ENCODE measurements around the gene COL6A2. TPM values are rescaled to one million over a fixed set of nuclear protein-coding genes. Genes with fewer than 3 reads are reported as not detected.

COL6A2 gene
- total and polyA plus RNA-seq, 2 of the 13 experiments (the other 11 are each of a cell fraction or from before 2014, with no cell fraction given): 0.07 to 0.41 TPM

DNA sequence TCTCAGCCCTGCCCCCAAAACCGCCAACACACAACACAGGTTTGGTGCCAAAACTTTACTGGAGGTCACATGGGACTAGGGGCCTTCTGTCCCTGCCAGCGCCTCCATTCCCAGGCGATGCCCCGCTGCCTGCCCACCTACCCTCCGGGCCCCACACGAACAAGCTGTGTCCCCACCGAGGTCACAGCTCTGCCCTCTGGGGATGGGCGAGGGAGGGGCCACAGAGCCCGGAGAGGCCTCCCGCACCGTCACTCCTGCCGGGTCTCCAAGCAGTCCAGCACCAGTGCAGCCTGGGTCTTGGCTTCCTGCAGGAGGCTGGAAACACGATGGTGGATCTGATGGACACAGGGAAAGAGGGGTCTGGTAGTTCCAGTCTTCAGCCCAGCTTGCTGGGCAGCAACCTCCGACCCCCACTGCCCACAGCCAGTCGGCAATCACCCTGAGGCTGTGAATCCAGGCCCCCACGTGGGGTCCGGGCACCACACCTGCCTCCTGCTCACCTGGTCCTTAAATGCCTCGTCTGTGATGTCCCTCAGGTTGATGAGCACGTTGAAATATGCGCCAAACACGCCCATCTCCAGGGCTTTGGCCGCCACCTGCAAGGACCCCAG, 38.9 kb downstream of the COL6A2 start (continued):
- TF ChIP-seq GPBP1L1 (CRISPR knock-in tag; IDR thresholded peaks at IDR 0.05) (no peak), SMARCE1 (IDR thresholded peaks at IDR 0.05; ENCODE audit: borderline replicate concordance) (no peak), ZNF230 (CRISPR knock-in tag; IDR thresholded peaks at IDR 0.05) (no peak), ZFP62 (CRISPR knock-in tag; IDR thresholded peaks at IDR 0.05) (no peak), FOXK1 (CRISPR knock-in tag; IDR thresholded peaks at IDR 0.05; ENCODE audit: borderline replicate concordance, low read depth) (no peak), EED (CRISPR knock-in tag; IDR thresholded peaks at IDR 0.05) (no peak), ZNF496 (CRISPR knock-in tag; IDR thresholded peaks at IDR 0.05; ENCODE audit: insufficient replicate concordance) (no peak), PAF1 (CRISPR knock-in tag; IDR thresholded peaks at IDR 0.05) (no peak), FOSL2 (CRISPR knock-in tag; IDR thresholded peaks at IDR 0.05) (no peak), BRD4 (CRISPR knock-in tag; IDR thresholded peaks at IDR 0.05) (no peak)
- TF ChIP-seq, protein P1, sequence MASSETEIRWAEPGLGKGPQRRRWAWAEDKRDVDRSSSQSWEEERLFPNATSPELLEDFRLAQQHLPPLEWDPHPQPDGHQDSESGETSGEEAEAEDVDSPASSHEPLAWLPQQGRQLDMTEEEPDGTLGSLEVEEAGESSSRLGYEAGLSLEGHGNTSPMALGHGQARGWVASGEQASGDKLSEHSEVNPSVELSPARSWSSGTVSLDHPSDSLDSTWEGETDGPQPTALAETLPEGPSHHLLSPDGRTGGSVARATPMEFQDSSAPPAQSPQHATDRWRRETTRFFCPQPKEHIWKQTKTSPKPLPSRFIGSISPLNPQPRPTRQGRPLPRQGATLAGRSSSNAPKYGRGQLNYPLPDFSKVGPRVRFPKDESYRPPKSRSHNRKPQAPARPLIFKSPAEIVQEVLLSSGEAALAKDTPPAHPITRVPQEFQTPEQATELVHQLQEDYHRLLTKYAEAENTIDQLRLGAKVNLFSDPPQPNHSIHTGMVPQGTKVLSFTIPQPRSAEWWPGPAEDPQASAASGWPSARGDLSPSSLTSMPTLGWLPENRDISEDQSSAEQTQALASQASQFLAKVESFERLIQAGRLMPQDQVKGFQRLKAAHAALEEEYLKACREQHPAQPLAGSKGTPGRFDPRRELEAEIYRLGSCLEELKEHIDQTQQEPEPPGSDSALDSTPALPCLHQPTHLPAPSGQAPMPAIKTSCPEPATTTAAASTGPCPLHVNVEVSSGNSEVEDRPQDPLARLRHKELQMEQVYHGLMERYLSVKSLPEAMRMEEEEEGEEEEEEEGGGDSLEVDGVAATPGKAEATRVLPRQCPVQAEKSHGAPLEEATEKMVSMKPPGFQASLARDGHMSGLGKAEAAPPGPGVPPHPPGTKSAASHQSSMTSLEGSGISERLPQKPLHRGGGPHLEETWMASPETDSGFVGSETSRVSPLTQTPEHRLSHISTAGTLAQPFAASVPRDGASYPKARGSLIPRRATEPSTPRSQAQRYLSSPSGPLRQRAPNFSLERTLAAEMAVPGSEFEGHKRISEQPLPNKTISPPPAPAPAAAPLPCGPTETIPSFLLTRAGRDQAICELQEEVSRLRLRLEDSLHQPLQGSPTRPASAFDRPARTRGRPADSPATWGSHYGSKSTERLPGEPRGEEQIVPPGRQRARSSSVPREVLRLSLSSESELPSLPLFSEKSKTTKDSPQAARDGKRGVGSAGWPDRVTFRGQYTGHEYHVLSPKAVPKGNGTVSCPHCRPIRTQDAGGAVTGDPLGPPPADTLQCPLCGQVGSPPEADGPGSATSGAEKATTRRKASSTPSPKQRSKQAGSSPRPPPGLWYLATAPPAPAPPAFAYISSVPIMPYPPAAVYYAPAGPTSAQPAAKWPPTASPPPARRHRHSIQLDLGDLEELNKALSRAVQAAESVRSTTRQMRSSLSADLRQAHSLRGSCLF (CRISPR knock-in tag; IDR thresholded peaks at IDR 0.05; ENCODE audit: borderline replicate concordance): no peak
